Smooth muscle cell (in vitro differentiated cells): ENCODE measurements around the gene CUX1. TPM values are rescaled to one million over a fixed set of nuclear protein-coding genes. Genes with fewer than 3 reads are reported as not detected.

ENCODE experiments used
- DNase-seq: peaks from one replicate; lab custom pipeline; 2025; ENCODE audit not compliant: unreplicated experiment; lab: John Stamatoyannopoulos, UW
- H2AFZ ChIP-seq: fragments of 200-600 bp; sonication (generic); 2 replicates; pipeline ENCODE4 v1.6.0; 2016; ENCODE audit warnings: antibody characterized with exemption, low read depth, mild to moderate bottlenecking
- H3F3A ChIP-seq: fragments of 200-600 bp; sonication (generic); 2 replicates; pipeline ENCODE4 v1.6.0; 2017; ENCODE audit warnings: antibody characterized with exemption, low read depth
- H3K27ac ChIP-seq: fragments of 200-600 bp; sonication (generic); 2 replicates; pipeline ENCODE4 v1.5.1; 2016; ENCODE audit warnings: low read depth, mild to moderate bottlenecking
- H3K27me3 ChIP-seq: fragments of 200-600 bp; sonication (generic); 2 replicates; pipeline ENCODE4 v1.6.1; 2016; ENCODE audit warnings: low read depth, mild to moderate bottlenecking
- H3K36me3 ChIP-seq: fragments of 200-600 bp; sonication (generic); 2 replicates; pipeline ENCODE4 v1.5.1; 2016; ENCODE audit warnings: low read depth
- H3K4me1 ChIP-seq: fragments of 200-600 bp; sonication (generic); 2 replicates; pipeline ENCODE4 v1.5.1; 2016; ENCODE audit warnings: low read depth
- H3K4me2 ChIP-seq: fragments of 200-600 bp; sonication (generic); 2 replicates; pipeline ENCODE4 v1.6.0; 2016; ENCODE audit warnings: mild to moderate bottlenecking
- H3K4me3 ChIP-seq: fragments of 200-600 bp; sonication (generic); 2 replicates; pipeline ENCODE4 v1.5.1; 2016; ENCODE audit warnings: mild to moderate bottlenecking
- H3K79me2 ChIP-seq: fragments of 200-600 bp; sonication (generic); 2 replicates; pipeline ENCODE4 v1.6.0; 2016; ENCODE audit warnings: low read depth, mild to moderate bottlenecking
- H3K9ac ChIP-seq: fragments of 200-600 bp; sonication (generic); 2 replicates; pipeline ENCODE4 v1.6.0; 2016; ENCODE audit warnings: low read depth
- H3K9me3 ChIP-seq: fragments of 200-600 bp; sonication (generic); replicated peaks from 2 replicates; pipeline ENCODE4 v1.5.1; 2016; ENCODE audit warnings: low read depth
- H4K20me1 ChIP-seq: fragments of 200-600 bp; sonication (generic); 2 replicates; pipeline ENCODE4 v1.6.0; 2016; ENCODE audit warnings: low read depth
- WGBS: methylation state at CpG from one replicate; pipeline ENCODE4 v1.1.7; 2016; ENCODE audit warnings: low lambda C conversion rate; 5-methylcytosine and 5-hydroxymethylcytosine counted together
- polyA plus RNA-seq: library from polyadenylated mRNA; unstranded; fragments of >200 nt; fragmentation: Nextera tagmentation; extraction: Ambion mirVana; gene quantifications from 2 replicates; pipeline ENCODE4 v1.2.1, GENCODE V29; 2016
- total RNA-seq: library from RNA; depleted of rRNA; stranded (reverse); fragments of >200 nt; gene quantifications from 2 replicates; pipeline ENCODE4 v1.2.3, GENCODE V29; 2014
- TF ChIP-seq, protein P1 (sequence below): fragments of 200-600 bp; sonication (generic); IDR thresholded peaks from 2 replicates; pipeline ENCODE4 v1.5.1; 2017; ENCODE audit warnings: borderline replicate concordance, mild to moderate bottlenecking, antibody characterized with exemption; ENCODE audit not compliant: insufficient read depth, poor library complexity, severe bottlenecking

The CUX1 gene
- total and polyA plus RNA-seq, 2 experiments from 2014 or later = 56.3 to 78.4 TPM

DNA sequence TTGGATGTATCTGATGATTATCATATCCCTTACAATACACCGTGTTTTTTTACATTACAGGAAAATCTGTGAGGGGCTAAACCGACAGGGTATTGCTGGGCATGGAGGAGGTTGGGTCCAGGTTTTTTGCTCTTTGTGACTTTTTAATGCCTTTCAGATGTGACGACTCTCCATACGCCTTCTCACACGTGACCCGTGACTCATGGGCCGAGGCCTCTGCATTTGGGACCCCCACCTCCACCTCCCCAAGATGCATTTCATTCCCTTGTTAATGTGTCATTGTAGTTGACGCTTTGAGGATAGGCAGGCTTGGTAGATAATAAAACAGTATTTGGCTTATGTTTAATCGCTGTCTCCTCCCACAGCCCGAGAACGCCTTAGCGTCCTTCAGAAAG is 95.3 kb downstream of the CUX1 start:
- TF ChIP-seq, protein P1, sequence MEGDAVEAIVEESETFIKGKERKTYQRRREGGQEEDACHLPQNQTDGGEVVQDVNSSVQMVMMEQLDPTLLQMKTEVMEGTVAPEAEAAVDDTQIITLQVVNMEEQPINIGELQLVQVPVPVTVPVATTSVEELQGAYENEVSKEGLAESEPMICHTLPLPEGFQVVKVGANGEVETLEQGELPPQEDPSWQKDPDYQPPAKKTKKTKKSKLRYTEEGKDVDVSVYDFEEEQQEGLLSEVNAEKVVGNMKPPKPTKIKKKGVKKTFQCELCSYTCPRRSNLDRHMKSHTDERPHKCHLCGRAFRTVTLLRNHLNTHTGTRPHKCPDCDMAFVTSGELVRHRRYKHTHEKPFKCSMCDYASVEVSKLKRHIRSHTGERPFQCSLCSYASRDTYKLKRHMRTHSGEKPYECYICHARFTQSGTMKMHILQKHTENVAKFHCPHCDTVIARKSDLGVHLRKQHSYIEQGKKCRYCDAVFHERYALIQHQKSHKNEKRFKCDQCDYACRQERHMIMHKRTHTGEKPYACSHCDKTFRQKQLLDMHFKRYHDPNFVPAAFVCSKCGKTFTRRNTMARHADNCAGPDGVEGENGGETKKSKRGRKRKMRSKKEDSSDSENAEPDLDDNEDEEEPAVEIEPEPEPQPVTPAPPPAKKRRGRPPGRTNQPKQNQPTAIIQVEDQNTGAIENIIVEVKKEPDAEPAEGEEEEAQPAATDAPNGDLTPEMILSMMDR = no peak
- Histone ChIP-seq H3K27me3 (no peaks in the 10 kb centered on the region), H2AFZ (no peak overlapping the region), H3K4me1 (peaks cover 8% of the 10 kb centered on the region), H4K20me1 (peaks cover 81% of the 10 kb centered on the region), H3K79me2 (peaks cover 84% of the 10 kb centered on the region), H3K4me2 (peak overlapping the region; percentile 81), H3K27ac (peak overlapping the region; percentile 87), H3F3A (peaks cover 15% of the 10 kb centered on the region), H3K36me3 (no peaks in the 10 kb centered on the region), H3K9ac (peak overlapping the region; percentile 62), H3K4me3 (no peak overlapping the region), H3K9me3 (no peaks in the 10 kb centered on the region)
- DNase-seq = no peak
- WGBS = 17% methylated on average over 12 of the region's 12 CpGs

DNA sequence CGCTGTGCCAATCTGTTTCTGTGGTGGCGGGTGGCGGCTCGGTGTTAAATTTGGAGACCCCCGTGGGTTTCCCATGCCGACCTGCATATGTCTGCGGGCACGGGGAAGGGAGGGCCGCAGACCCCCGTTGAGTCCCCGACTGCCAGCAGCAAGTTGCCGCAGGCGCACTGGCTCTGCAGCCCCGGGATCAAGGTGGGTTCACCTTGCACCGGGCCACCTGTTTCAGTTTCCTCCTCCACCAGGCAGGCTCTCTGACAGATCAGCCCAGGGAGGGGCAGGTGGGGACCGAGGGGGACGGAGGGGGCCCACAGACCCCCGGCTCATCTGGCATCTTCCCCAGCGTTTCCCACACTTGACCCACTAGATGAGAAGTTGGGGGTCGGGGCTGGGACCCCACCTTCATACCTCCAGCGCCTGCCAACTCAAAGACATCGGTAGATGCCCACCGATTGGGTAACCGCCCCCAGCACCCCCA is 95.9 kb downstream of the CUX1 start:
- peak overlapping the region; percentile 87 for H3K27ac ChIP-seq
- no peaks in the 10 kb centered on the region for H3K27me3 ChIP-seq
- H3K79me2 ChIP-seq = peaks cover 84% of the 10 kb centered on the region
- TF ChIP-seq, protein P1 = no peak
- DNase-seq = no peak
- peak overlapping the region; percentile 81 for H3K4me2 ChIP-seq
- no peak overlapping the region for H2AFZ ChIP-seq
- WGBS = 91% methylated on average over 21 of the region's 24 CpGs
- H3K9ac ChIP-seq = peak overlapping the region; percentile 62
- no peaks in the 10 kb centered on the region for H3K36me3 ChIP-seq
- H3K4me1 ChIP-seq = peaks cover 8% of the 10 kb centered on the region
- H3F3A ChIP-seq = peaks cover 15% of the 10 kb centered on the region
- H3K9me3 ChIP-seq = no peaks in the 10 kb centered on the region
- H3K4me3 ChIP-seq = no peak overlapping the region
- H4K20me1 ChIP-seq = peaks cover 82% of the 10 kb centered on the region

DNA sequence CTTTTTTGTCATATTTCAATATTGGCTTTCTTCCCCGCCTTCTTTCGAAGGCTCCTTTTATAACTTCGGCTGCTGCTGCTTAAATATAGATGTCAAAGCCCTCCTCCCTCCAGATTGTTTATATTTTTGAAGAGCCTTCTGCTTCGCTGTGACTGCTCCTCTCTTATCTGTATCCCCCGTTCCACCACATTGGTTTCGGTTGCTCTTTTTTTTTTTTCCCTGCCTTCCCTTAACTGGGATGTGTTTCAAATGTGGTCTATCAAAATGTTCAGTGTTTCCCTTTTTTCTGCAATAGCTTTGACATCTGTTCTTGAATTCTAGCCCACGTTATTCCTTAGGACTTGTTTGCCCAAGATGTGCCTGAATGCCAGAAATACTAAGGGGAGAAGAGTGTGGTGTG is 96.4 kb downstream of the CUX1 start:
- peaks cover 85% of the 10 kb centered on the region for H4K20me1 ChIP-seq
- H3K9ac ChIP-seq = no peak overlapping the region
- H3K4me3 ChIP-seq = no peak overlapping the region
- no peak overlapping the region for H2AFZ ChIP-seq
- H3K4me1 ChIP-seq = peaks cover 8% of the 10 kb centered on the region
- H3K9me3 ChIP-seq = no peaks in the 10 kb centered on the region
- H3K27me3 ChIP-seq = no peaks in the 10 kb centered on the region
- H3K79me2 ChIP-seq = peaks cover 84% of the 10 kb centered on the region
- WGBS = 29% methylated on average over 7 of the region's 7 CpGs
- peaks cover 15% of the 10 kb centered on the region for H3F3A ChIP-seq
- H3K4me2 ChIP-seq = peak overlapping the region; percentile 81
- TF ChIP-seq, protein P1 = no peak
- peak overlapping the region; percentile 87 for H3K27ac ChIP-seq
- DNase-seq = no peak
- no peaks in the 10 kb centered on the region for H3K36me3 ChIP-seq

DNA sequence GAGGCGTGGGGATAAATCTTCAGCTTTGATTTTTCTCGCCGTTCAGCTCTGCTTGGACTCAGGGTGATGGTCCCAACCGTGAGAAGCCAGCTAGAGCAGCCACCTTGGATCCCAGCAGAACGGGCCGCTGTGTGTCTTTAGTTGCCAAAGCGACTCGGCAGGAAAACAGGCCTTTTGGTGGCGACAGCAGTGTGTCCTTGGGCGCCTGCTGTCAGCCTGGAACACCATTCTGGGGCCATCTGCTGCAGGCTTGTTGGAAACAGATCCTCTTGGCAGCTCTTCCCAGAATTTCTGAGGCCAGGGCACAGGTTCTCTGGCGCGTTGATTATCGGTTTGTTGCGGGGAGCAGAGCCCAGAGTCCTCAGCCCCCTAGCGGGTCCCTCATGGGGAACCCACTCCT is 97.6 kb downstream of the CUX1 start:
- H3K27ac ChIP-seq = peak overlapping the region; percentile 35
- no peak overlapping the region for H3K4me2 ChIP-seq
- H3K9ac ChIP-seq = no peak overlapping the region
- no peak overlapping the region for H2AFZ ChIP-seq
- peaks cover 84% of the 10 kb centered on the region for H3K79me2 ChIP-seq
- H4K20me1 ChIP-seq = peaks cover 87% of the 10 kb centered on the region
- H3F3A ChIP-seq = peaks cover 9% of the 10 kb centered on the region
- peaks cover 8% of the 10 kb centered on the region for H3K4me1 ChIP-seq
- H3K9me3 ChIP-seq = no peaks in the 10 kb centered on the region
- no peaks in the 10 kb centered on the region for H3K27me3 ChIP-seq
- no peak for DNase-seq
- 82% methylated on average over 15 of the region's 15 CpGs for WGBS
- TF ChIP-seq, protein P1 = no peak
- H3K4me3 ChIP-seq = no peak overlapping the region
- no peaks in the 10 kb centered on the region for H3K36me3 ChIP-seq
